HuH-7.5 (cell line): ENCODE measurements around the gene RASA4B.
"Not testable (repeated sequence)": the region's sequence is repeated elsewhere in the genome, so short reads cannot be mapped to it uniquely, and the experiment has no call there.

Experiments
- DNase-seq: peaks from one replicate; pipeline ENCODE4 v3.0.0; 2011; ENCODE audit warnings: low spot score

The RASA4B gene

DNA sequence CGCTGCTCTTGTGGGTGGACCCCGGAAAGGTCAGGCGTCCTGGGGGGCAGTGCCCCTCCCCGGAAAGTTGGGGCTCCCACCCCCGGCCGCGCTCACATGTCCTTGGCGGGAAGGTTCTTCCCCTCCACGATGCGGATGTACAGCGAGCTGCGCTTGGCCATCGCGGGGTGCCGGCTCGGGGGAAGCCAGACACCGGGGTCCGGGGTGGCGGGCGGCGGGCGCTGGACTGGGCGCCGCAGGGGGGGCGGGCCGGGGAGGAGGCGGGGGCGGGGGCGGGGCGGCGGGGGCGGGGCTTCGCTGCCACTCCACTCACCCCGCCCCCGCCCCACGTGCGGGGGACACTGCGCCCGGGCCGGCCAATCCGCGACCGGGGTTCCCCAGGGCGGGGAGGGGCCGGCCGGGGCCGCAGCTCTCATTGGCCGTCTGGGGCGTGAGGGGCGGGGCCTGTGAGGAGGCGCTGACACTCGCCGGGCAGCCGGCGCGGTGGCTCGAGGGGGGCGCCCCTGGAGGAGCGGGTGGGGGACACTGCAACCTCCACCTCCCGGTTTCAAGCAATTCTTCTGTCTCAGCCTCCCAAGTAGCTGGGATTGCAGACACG, at the start of gene RASA4B:
Gene RASA4B (minus strand): TSS at position 228 of the 598 bp plus-strand sequence. CDS start 67 bp downstream, at position 161.
- DNase-seq: not testable (repeated sequence)

DNA sequence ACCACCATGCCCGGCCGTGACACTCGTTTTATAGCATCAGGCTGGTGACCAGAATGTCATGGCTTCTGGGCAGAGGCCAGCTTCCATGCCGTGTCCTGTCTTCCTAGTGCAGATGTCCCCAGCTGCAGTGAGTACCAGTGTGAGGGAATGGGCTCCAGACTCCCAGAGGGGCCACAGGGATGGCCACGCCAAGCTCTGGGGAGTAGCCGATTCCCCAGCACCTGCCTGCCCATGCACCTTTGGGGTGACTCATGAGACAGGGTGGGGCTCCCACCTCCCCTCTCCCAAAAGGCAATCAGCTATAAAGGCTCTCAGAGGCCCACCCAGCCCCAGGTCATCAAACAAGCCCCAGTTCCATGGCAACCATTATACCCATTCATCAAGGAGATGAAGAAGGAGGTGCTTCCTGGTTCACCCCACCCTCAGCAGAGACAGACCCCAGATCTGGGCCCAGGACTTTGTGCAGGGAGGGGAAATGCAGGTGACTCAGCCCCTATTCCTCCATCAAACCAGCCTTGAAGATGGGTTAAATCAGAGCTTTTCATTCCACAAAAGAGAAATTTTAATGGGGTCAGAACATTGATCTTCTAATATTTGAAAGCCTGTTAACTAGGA, 33.3 kb upstream of the RASA4B start, which contains the start of gene SPDYE2:
Gene SPDYE2 (plus strand): TSS at position 419 of the 615 bp plus-strand sequence. CDS start 2,030 bp downstream, outside the sequence.
- DNase-seq: not testable (repeated sequence)

- DNase-seq: not testable (repeated sequence)
Measured at GRCh38 chr7:102546353-102546752, 28.8 kb upstream of the RASA4B start.

- not testable (repeated sequence) for DNase-seq
Measured at GRCh38 chr7:102545288-102545687, 27.7 kb upstream of the RASA4B start.

DNA sequence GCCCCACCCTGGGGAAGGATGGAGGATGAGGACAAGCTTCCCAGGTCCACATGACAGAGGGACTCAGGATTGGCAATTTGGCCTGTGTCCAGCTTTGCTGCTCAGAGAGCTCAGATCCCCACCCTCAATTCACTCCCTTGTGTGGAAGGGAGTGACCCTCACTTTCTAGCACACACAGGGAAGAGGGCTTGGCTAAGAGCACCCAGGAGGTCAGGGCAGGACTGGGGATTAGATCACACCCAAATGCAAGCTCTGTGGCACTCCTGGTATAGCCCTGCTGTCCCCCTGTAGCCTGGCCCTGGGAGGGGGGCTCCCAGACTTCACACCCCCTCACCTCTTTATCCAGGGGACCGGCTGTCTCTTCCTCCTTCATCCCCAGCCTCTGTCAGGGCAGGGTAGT, 26.8 kb upstream of the RASA4B start:
- not testable (repeated sequence) for DNase-seq

DNA sequence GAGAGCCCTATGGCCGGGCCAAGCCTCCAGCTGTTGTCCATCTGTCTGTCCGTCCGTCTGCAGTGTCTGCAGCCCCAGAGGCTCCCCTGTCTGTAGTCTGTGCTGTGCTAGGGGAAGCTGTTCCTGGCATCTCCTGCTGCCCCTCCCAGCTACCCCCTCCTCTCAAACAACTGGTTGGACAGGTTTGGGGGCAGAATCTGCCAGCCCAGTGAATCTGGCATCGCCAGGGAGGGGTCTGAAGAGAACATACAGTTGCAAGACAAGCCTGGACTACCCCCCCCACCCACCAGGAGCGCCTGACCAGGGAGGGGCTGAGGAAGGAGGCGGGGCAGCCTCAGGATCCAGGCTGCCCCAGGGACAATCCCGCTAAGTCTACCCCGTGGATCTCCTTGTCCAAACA, 26.0 kb upstream of the RASA4B start, which contains the start of gene UPK3BL2:
Gene UPK3BL2 (minus strand): TSS at position 101 of the 400 bp plus-strand sequence. CDS start 60 bp downstream, at position 41.
- DNase-seq: not testable (repeated sequence)

DNA sequence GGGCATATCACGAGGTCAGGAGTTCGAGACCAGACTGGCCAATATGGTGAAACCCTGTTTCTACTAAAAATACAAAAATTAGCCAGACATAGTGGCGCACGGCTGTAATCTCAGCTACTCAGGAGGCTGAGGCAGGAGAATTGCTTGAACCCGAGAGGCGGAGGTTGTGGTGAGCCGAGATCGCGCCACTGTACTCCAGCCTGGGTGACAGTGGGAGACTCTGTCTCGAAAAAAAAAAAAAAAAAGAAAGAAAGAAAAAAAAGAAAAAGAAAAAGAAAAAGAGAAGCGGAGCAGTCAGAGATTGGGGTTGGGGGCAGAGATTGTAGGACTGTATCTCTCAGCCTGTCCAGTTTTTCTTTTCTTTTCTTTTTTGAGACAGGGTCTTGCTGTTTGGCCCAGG, 25.2 kb upstream of the RASA4B start:
- not testable (repeated sequence) for DNase-seq

DNA sequence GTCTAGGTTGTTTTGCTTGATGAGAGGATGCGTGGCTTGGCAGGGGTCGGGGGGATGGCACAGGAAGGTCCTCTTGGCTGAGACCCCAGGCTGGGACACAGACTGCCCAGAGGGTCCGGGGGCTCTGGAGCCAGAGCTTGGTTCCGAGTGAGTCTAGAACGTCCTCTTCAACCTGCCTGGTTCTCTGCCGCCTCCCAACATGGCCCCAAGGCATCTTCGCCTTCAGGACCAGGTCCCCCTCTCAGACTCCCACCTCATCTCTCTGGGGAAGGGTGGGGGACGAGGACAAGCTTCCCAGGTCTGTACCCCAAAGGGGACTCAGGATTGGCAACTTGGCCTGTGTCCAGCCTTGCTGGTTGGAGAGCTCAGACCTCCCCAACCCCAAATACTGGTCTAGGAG, 24.5 kb upstream of the RASA4B start:
- not testable (repeated sequence) for DNase-seq

GRCh38 chr7:102540604-102541003, 23.0 kb upstream of the RASA4B start:
- not testable (repeated sequence) for DNase-seq

DNA sequence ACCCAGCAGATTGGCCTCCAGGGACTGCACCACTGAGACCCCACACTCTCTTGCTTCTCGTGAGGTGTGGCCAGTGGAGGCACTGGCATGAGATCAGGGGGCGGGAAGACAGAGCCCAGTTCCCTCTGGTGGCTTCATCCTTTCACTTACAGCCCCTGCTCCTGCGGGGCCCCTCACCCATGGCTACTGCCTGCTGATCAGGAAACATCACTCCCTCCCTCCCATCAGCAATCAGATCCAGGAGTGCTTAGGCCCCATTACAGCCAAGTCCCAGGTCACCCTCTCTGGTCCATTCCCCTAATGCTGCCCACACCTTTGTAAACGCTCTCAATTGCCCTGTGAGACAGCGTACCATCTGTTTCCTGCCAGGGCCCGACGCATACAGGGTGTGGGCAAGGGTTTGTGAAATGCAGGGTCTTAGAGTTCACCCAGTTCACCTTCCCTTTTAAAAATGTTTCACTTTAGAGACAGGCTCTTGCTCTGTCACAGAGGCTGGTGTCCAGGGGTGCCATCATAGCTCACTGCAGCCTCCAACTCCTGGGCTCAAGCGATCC, 17.6 kb upstream of the RASA4B start:
- not testable (repeated sequence) for DNase-seq

DNA sequence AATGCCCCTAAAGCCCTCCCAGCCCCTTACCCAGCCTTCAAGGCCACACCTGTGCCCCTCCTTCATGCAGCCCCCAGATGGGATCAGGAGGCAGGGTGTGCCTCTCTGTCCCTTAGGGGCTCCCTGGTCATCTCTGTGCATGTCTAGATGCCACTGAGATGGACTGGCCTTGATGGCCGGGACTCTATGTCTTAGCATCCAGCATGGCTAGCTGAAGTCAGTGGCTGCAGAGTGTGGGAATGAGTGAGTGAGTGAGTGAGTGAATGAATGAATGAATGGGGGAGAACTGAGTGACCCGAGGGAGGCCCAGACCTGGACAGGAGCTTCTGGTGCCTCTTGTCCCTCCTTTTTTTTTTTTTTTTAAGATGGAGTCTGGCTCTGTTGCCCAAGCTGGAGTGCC, 14.6 kb upstream of the RASA4B start:
- not testable (repeated sequence) for DNase-seq

DNA sequence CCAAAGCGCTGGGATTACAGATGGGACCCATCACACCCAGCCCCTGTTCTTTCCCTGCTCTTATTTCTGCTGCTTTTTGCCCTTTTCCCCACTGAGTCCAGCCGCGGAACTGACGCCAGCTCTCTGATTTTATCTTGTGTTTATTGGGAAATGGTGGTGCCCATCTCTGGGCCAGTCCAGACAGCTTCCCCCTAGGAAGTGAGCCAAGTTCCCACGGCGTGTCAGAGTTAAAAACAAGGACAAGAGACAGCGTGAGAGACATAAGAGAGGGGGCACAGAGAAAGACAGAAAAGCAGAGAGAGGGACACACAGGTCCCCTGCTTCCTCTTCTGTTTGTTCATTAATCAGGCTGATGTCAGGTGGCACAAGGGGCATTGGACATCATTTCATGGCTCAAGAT, 14.0 kb upstream of the RASA4B start:
- DNase-seq: not testable (repeated sequence)

GRCh38 chr7:102527822-102528793, 10.5 kb upstream of the RASA4B start:
- DNase-seq: not testable (repeated sequence)

DNA sequence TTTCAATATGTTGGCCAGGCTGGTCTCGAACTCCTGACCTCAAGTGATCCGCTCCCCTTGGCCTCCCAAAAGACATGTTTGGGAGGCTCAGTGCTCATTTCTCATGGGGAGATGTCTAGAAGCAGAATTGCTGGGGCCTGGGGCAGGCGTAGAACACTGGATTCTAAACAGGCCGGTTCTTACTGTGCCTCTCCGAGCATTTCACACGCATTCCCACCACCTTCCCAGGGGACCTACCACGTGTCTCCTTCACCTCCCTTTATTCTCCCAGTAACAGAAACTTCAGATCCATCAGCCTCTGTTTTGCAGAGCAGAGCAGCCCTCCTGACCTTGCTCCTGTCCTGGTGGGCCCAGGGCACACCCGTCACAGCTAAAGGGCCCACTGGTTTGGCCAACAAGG, 9.6 kb upstream of the RASA4B start:
- DNase-seq: not testable (repeated sequence)

- DNase-seq: not testable (repeated sequence)
Measured at GRCh38 chr7:102524803-102525202, 7.2 kb upstream of the RASA4B start.

- not testable (repeated sequence) for DNase-seq
Measured at GRCh38 chr7:102520797-102521196, 3.2 kb upstream of the RASA4B start.

DNA sequence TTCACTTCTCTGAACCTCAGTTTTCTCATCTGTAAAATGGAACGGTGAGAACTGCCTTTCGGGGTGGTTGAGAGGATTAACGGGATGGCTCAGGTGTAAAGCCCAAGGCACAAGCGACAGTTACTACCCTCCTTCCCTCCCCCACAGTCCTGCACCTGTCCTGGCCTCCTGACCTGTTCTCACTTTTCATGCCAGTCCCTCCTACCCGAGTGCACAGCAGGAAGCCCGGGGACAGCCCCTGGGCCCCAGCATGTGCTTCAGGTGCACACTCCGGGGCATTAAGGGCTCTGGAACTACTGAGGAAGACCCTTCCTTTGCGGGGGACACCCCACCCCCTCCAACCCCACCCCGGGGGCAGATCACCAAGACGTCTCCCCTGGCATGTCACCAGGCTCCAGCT, 626 bp downstream of the RASA4B start:
- DNase-seq: not testable (repeated sequence)

- DNase-seq: not testable (repeated sequence)
Measured at GRCh38 chr7:102515889-102516288, 1.7 kb downstream of the RASA4B start.

- not testable (repeated sequence) for DNase-seq
Measured at GRCh38 chr7:102514881-102515721, 2.5 kb downstream of the RASA4B start.

- DNase-seq: not testable (repeated sequence)
Measured at GRCh38 chr7:102512642-102513221, 4.8 kb downstream of the RASA4B start.
